HepG2 (cell line): Measurements from ENCODE around the gene SH2D6. TPM values are rescaled to one million over a fixed set of nuclear protein-coding genes. Genes with fewer than 3 reads are reported as not detected.

Experiments
- CEBPB ChIP-seq: IDR thresholded peaks from 2 replicates; pipeline ENCODE4 v1.6.1; 2011; ENCODE audit warnings: low read depth, low read length, improper control_type of control experiment, borderline replicate concordance
- DRAP1 ChIP-seq: IDR thresholded peaks from 2 replicates; pipeline ENCODE4 v1.6.1; 2016; ENCODE audit warnings: missing genetic modification reagents, missing compliant biosample characterization
- EED ChIP-seq: sonication (generic); formaldehyde crosslinking; IDR thresholded peaks from 2 replicates; pipeline ENCODE4 v1.5.0; 2020; ENCODE audit warnings: mild to moderate bottlenecking, missing genetic modification reagents
- ELF3 ChIP-seq: IDR thresholded peaks from 2 replicates; pipeline ENCODE4 v1.6.1; 2016; ENCODE audit warnings: missing genetic modification reagents, missing compliant biosample characterization
- FOXO4 ChIP-seq: sonication (generic); formaldehyde crosslinking; conservative IDR thresholded peaks from 2 replicates; pipeline ENCODE4 v1.8.1; 2023; ENCODE audit warnings: missing genetic modification reagents
- HNF4G ChIP-seq, 2 experiments: sonication (generic) in 1 of 2; formaldehyde crosslinking in 1 of 2; IDR thresholded peaks; 2 replicates each; pipeline versions ENCODE4 v1.4.0 to v1.6.1; 2011 to 2020; ENCODE audit warnings: borderline replicate concordance in 2 of 2, low read depth in 2 of 2, mild to moderate bottlenecking in 2 of 2, low read length in 1 of 2, missing genetic modification reagents in 1 of 2, moderate library complexity in 1 of 2
- IRF2 ChIP-seq: IDR thresholded peaks from 2 replicates; pipeline ENCODE4 v1.6.1; 2018; ENCODE audit warnings: missing genetic modification reagents, missing compliant biosample characterization
- ISX ChIP-seq: sonication (generic); formaldehyde crosslinking; conservative IDR thresholded peaks from 2 replicates; pipeline ENCODE4 v1.5.0; 2020; ENCODE audit warnings: missing genetic modification reagents
- JARID2 ChIP-seq: sonication (generic); formaldehyde crosslinking; IDR thresholded peaks from 2 replicates; pipeline ENCODE4 v1.8.1; 2023; ENCODE audit warnings: missing genetic modification reagents, inconsistent platforms; ENCODE audit not compliant: insufficient replicate concordance
- KDM3A ChIP-seq: IDR thresholded peaks from 2 replicates; pipeline ENCODE4 v1.6.1; 2018; ENCODE audit warnings: low read depth, missing compliant biosample characterization
- KMT2B ChIP-seq: IDR thresholded peaks from 2 replicates; pipeline ENCODE4 v1.6.1; 2016; ENCODE audit warnings: missing genetic modification reagents, missing compliant biosample characterization
- MAFF ChIP-seq: IDR thresholded peaks from 2 replicates; pipeline ENCODE4 v1.6.1; 2011; ENCODE audit warnings: low read depth, low read length, improper control_type of control experiment
- MED8 ChIP-seq: sonication (generic); formaldehyde crosslinking; IDR thresholded peaks from 2 replicates; pipeline ENCODE4 v1.8.1; 2023; ENCODE audit warnings: mild to moderate bottlenecking, missing genetic modification reagents; ENCODE audit not compliant: insufficient replicate concordance
- MEF2D ChIP-seq: sonication (generic); formaldehyde crosslinking; IDR thresholded peaks from 2 replicates; pipeline ENCODE4 v1.5.1; 2020; ENCODE audit warnings: mild to moderate bottlenecking, missing genetic modification reagents
- MTA3 ChIP-seq: sonication (generic); formaldehyde crosslinking; IDR thresholded peaks from 2 replicates; pipeline ENCODE4 v1.4.0; 2020; ENCODE audit warnings: missing genetic modification reagents
- NAIF1 ChIP-seq: sonication (generic); formaldehyde crosslinking; IDR thresholded peaks from 2 replicates; pipeline ENCODE4 v1.5.0; 2020; ENCODE audit warnings: mild to moderate bottlenecking, missing genetic modification reagents, borderline replicate concordance
- NR2C2 ChIP-seq: sonication (generic); formaldehyde crosslinking; IDR thresholded peaks from 2 replicates; pipeline ENCODE4 v1.4.0; 2020; ENCODE audit warnings: missing genetic modification reagents, mild to moderate bottlenecking, moderate library complexity, borderline replicate concordance
- RFX3 ChIP-seq: IDR thresholded peaks from 2 replicates; pipeline ENCODE4 v1.6.1; 2016; ENCODE audit warnings: missing biosample characterization, missing genetic modification reagents
- RNF2 ChIP-seq: fragments of 450-650 bp; conservative IDR thresholded peaks from 2 replicates; pipeline ENCODE4 v1.6.1; 2016; ENCODE audit warnings: low read depth
- SAP130 ChIP-seq: IDR thresholded peaks from 2 replicates; pipeline ENCODE4 v1.6.1; 2016; ENCODE audit warnings: low read depth
- SKI ChIP-seq: fragments of 450-650 bp; IDR thresholded peaks from one replicate; pipeline ENCODE4 v1.6.1; 2018; ENCODE audit warnings: mild to moderate bottlenecking; ENCODE audit not compliant: partially characterized antibody
- STAT6 ChIP-seq: sonication (generic); formaldehyde crosslinking; IDR thresholded peaks from 2 replicates; pipeline ENCODE4 v1.4.0; 2020; ENCODE audit warnings: missing genetic modification reagents, mild to moderate bottlenecking, borderline replicate concordance
- WIZ ChIP-seq: sonication (generic); formaldehyde crosslinking; IDR thresholded peaks from 2 replicates; pipeline ENCODE4 v1.5.1; 2020; ENCODE audit warnings: mild to moderate bottlenecking, missing genetic modification reagents
- ZNF263 ChIP-seq: sonication (generic); formaldehyde crosslinking; IDR thresholded peaks from 2 replicates; pipeline ENCODE4 v1.4.0; 2020; ENCODE audit warnings: missing genetic modification reagents
- ZNF709 ChIP-seq: sonication (generic); formaldehyde crosslinking; IDR thresholded peaks from 2 replicates; pipeline ENCODE4 v1.5.0; 2020; ENCODE audit warnings: mild to moderate bottlenecking, missing genetic modification reagents
- ZSCAN22 ChIP-seq: sonication (generic); formaldehyde crosslinking; IDR thresholded peaks from 2 replicates; pipeline ENCODE4 v1.4.0; 2020; ENCODE audit warnings: mild to moderate bottlenecking, missing genetic modification reagents
- polyA plus RNA-seq, 8 experiments: library from polyadenylated mRNA; depleted of rRNA in 3 of 8; stranded (reverse) in 7 of 8; unstranded in 1 of 8; fragments of >200 nt; fragmentation: Illumina TruSeq in 4 of 8; extraction: Trizol in 4 of 8; gene quantifications; 2 replicates each; pipeline versions ENCODE4 v1.2.1 to v1.2.3, GENCODE V29; 2011 to 2016; ENCODE audit warnings: low read depth in 4 of 8, missing spikeins in 1 of 8, mixed read lengths in 1 of 8; ENCODE audit not compliant: insufficient read depth in 1 of 8
- total RNA-seq, 5 experiments: library from RNA; depleted of rRNA; stranded (reverse); fragments of >200 nt; fragmentation: Illumina TruSeq; extraction: Trizol; gene quantifications; 2 replicates each; pipeline ENCODE4 v1.2.3, GENCODE V29; 2016; ENCODE audit warnings: low read depth in 1 of 5
- TF ChIP-seq, protein P1 (sequence below): sonication (generic); formaldehyde crosslinking; IDR thresholded peaks from 2 replicates; pipeline ENCODE4 v1.5.1; 2020; ENCODE audit warnings: missing genetic modification reagents, mild to moderate bottlenecking, borderline replicate concordance

Gene SH2D6
- total and polyA plus RNA-seq, 2 of the 13 experiments (the other 11 are each of a cell fraction or from before 2014, with no cell fraction given): 0.11 to 0.26 TPM

DNA sequence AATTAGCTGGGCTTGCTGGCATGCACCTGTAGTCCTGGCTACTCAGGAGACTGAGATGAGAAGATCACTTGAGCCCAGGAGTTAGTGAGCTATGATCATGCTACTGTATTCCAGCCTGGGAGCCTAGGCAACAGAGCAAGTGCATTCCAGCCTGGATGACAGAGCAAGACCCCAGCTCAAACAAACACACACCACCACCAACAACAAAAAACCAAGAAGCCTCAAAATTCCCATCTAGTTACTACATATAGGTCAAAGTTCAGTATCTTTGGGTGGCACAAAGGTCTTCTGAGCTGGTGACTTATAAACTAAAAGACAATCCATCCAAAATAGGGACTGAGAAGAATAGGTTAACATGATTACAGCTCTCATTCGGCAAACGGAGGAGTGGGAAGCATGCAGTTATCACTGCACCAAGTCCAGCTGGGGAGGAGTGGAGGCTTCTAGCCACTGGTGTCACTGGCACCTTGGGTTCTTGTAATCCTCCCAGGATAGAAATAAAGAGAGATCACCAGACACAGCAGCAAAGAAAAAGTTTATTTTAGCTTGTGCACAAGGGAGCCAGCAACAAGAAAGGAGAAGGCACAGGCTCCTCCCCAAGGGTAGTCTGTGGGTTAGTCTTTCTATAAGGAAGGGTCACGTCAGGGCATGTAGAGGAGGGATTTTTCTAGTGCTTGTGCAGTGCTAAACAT lies 57.4 kb downstream of the SH2D6 start (continued):
- TF ChIP-seq CEBPB (no peak), ZNF709 (no peak), STAT6 (CRISPR knock-in tag) (no peak), IRF2 (CRISPR knock-in tag) (no peak), ISX (CRISPR knock-in tag) (no peak), ZSCAN22 (CRISPR knock-in tag) (no peak), FOXO4 (CRISPR knock-in tag) (no peak), MAFF (no peak), RFX3 (CRISPR knock-in tag) (peak; percentile 32; the same call in 1 of the 2 replicates), RNF2 (no peak), NAIF1 (CRISPR knock-in tag) (no peak), WIZ (CRISPR knock-in tag) (no peak), DRAP1 (CRISPR knock-in tag) (no peak), SKI (no peak), HNF4G (IDR thresholded peaks at IDR 0.05; ENCODE audit: borderline replicate concordance, low read depth, low read length) (peak; percentile 62; the same call in 1 of the 2 replicates), HNF4G (CRISPR knock-in tag; IDR thresholded peaks at IDR 0.05; ENCODE audit: borderline replicate concordance, low read depth) (no peak), NR2C2 (CRISPR knock-in tag) (no peak), ZNF263 (CRISPR knock-in tag) (peak; percentile 75), SAP130 (CRISPR knock-in tag) (no peak), EED (CRISPR knock-in tag) (no peak), MEF2D (CRISPR knock-in tag) (no peak), JARID2 (CRISPR knock-in tag) (no peak), KMT2B (CRISPR knock-in tag) (no peak), MED8 (CRISPR knock-in tag) (no peak), ELF3 (no peak), KDM3A (CRISPR knock-in tag) (no peak), MTA3 (CRISPR knock-in tag) (no peak)
- TF ChIP-seq, protein P1, sequence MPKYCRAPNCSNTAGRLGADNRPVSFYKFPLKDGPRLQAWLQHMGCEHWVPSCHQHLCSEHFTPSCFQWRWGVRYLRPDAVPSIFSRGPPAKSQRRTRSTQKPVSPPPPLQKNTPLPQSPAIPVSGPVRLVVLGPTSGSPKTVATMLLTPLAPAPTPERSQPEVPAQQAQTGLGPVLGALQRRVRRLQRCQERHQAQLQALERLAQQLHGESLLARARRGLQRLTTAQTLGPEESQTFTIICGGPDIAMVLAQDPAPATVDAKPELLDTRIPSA (CRISPR knock-in tag): no peak
